Measurements from ENCODE around the gene ZSCAN31. TPM values are rescaled to one million over a fixed set of nuclear protein-coding genes. Genes with fewer than 3 reads are reported as not detected.

Gene ZSCAN31
- total RNA-seq, 1 experiment from 2014 or later, result 6.6 TPM

DNA sequence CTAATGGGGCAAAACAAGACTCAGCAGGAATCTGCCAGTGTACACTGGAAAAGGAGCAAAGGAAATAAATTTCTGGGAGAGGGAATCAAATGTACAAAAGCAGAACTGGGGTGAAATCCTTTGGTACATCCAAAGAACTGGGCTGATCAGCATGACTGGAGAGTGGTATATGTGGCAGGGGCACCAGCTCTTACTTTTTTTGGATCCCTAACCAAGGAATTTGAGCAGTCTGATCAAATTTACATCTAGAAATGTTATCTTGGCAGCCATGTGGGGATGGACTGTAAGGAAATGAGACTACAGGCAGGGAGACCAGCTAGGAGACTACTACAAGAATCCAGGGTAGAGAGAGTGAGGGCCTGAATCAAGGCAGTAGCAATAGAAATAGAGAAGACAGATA is 1.2 kb upstream of the ZSCAN31 start:
- ATAC-seq, result no peak
- no peak overlapping the region for H3K4me3 Mint-ChIP-seq
- H3K36me3 Mint-ChIP-seq, result no peaks in the 10 kb centered on the region
- H3K4me1 Mint-ChIP-seq, result peaks cover 9% of the 10 kb centered on the region
- TF ChIP-seq NR2C2 (CRISPR knock-in tag; IDR thresholded peaks at IDR 0.05) (no peak), SMAD4 (CRISPR knock-in tag; IDR thresholded peaks at IDR 0.05) (no peak), ATF1 (CRISPR knock-in tag; IDR thresholded peaks at IDR 0.05) (no peak), FOXK1 (CRISPR knock-in tag; IDR thresholded peaks at IDR 0.05) (no peak), SP1 (CRISPR knock-in tag; conservative IDR thresholded peaks at IDR 0.05) (no peak), JAZF1 (CRISPR knock-in tag; IDR thresholded peaks at IDR 0.05) (no peak)
- TF ChIP-seq, protein P1, sequence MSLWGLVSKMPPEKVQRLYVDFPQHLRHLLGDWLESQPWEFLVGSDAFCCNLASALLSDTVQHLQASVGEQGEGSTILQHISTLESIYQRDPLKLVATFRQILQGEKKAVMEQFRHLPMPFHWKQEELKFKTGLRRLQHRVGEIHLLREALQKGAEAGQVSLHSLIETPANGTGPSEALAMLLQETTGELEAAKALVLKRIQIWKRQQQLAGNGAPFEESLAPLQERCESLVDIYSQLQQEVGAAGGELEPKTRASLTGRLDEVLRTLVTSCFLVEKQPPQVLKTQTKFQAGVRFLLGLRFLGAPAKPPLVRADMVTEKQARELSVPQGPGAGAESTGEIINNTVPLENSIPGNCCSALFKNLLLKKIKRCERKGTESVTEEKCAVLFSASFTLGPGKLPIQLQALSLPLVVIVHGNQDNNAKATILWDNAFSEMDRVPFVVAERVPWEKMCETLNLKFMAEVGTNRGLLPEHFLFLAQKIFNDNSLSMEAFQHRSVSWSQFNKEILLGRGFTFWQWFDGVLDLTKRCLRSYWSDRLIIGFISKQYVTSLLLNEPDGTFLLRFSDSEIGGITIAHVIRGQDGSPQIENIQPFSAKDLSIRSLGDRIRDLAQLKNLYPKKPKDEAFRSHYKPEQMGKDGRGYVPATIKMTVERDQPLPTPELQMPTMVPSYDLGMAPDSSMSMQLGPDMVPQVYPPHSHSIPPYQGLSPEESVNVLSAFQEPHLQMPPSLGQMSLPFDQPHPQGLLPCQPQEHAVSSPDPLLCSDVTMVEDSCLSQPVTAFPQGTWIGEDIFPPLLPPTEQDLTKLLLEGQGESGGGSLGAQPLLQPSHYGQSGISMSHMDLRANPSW (CRISPR knock-in tag; conservative IDR thresholded peaks at IDR 0.05; ENCODE audit: low read depth), result no peak
- TF ChIP-seq, protein P2, sequence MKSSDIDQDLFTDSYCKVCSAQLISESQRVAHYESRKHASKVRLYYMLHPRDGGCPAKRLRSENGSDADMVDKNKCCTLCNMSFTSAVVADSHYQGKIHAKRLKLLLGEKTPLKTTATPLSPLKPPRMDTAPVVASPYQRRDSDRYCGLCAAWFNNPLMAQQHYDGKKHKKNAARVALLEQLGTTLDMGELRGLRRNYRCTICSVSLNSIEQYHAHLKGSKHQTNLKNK (CRISPR knock-in tag; IDR thresholded peaks at IDR 0.05), result no peak
- TF ChIP-seq, protein P3, sequence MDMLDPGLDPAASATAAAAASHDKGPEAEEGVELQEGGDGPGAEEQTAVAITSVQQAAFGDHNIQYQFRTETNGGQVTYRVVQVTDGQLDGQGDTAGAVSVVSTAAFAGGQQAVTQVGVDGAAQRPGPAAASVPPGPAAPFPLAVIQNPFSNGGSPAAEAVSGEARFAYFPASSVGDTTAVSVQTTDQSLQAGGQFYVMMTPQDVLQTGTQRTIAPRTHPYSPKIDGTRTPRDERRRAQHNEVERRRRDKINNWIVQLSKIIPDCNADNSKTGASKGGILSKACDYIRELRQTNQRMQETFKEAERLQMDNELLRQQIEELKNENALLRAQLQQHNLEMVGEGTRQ (CRISPR knock-in tag; IDR thresholded peaks at IDR 0.05), result no peak
- TF ChIP-seq, protein P4, sequence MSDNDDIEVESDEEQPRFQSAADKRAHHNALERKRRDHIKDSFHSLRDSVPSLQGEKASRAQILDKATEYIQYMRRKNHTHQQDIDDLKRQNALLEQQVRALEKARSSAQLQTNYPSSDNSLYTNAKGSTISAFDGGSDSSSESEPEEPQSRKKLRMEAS (CRISPR knock-in tag; IDR thresholded peaks at IDR 0.05), result no peak
- peaks cover 25% of the 10 kb centered on the region for H3K27me3 Mint-ChIP-seq (ENCODE audit: low read depth)
- peaks cover 10% of the 10 kb centered on the region for H3K9me3 Mint-ChIP-seq
- DNase-seq (ENCODE audit: low spot score), result no peak
- ChIA-PET POLR2A (interaction anchor here (2.0 to 2.9 kb wide), 4 partner anchors 9 to 195 kb away, joined by 8 to 35 read pairs (median 12); partner anchors contain the start of genes ZKSCAN3 and ZKSCAN8), CTCF (interaction anchor here (1.5 to 3.4 kb wide), 3 partner anchors 18 to 46 kb away, joined by 7 to 35 read pairs (median 11); no protein-coding TSS in a partner anchor)
- H3K27ac Mint-ChIP-seq, result no peak overlapping the region

DNA sequence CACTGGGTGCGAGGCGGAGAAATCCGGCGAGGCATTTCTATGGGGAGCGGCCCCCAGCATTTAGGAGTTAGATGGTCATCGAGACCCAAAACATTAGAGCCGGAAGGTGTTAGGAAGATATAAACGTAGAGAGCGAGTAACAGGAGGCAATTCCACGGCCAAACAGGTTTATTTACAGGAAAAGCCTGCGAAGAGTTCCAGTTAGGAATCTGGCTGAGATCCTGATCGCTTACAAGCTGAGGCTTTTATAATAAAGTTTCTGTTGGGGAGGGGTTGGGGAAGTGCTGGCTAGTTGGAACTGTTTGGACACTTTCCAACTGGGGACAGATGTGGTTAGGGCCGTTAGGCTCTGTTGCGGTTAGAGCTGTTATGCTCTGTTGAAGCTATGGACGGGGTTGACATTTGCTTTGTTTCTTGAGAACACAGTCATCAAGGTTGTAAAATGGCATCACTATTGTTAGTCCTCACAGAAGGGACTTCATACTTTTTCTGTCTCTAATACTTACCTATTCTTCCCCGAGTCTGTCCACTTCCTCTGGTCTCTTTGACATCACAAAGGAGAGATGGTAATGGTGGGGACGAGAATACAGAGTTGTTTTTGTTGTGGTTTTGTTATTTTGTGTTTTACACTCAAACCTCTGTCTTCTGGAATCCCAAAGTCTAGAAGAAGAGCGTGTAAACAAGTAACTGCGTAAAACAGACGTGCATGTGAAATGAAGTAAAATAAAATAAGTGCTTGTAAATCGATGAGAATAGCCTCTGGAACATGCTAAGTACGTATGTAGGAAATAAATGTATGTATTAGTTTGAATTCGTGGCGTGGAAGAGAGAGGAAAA is 554 bp upstream of the ZSCAN31 start:
- H3K9me3 Mint-ChIP-seq, result peaks cover 10% of the 10 kb centered on the region
- no peak for DNase-seq (ENCODE audit: low spot score)
- H3K27me3 Mint-ChIP-seq (ENCODE audit: low read depth), result peaks cover 18% of the 10 kb centered on the region
- ATAC-seq, result no peak
- CTCF ChIA-PET, result interaction anchor here (1.5 to 3.4 kb wide), 3 partner anchors 19 to 232 kb away, joined by 4 to 35 read pairs (median 7); no protein-coding TSS in a partner anchor
- H3K27ac Mint-ChIP-seq, result no peak overlapping the region
- no peak overlapping the region for H3K4me3 Mint-ChIP-seq
- H3K36me3 Mint-ChIP-seq, result no peaks in the 10 kb centered on the region
- POLR2A ChIA-PET, result interaction anchor here (1.4 to 2.9 kb wide), 11 partner anchors 10 to 529 kb away, joined by 4 to 35 read pairs (median 12); partner anchors contain the start of genes ZKSCAN3, ZKSCAN8 and ZSCAN26
- peaks cover 9% of the 10 kb centered on the region for H3K4me1 Mint-ChIP-seq
- TF ChIP-seq ELF4 (CRISPR knock-in tag; IDR thresholded peaks at IDR 0.05; ENCODE audit: low read depth), result no peak
- no peak for TF ChIP-seq RORB (CRISPR knock-in tag; IDR thresholded peaks at IDR 0.05)
- TF ChIP-seq, protein P5, sequence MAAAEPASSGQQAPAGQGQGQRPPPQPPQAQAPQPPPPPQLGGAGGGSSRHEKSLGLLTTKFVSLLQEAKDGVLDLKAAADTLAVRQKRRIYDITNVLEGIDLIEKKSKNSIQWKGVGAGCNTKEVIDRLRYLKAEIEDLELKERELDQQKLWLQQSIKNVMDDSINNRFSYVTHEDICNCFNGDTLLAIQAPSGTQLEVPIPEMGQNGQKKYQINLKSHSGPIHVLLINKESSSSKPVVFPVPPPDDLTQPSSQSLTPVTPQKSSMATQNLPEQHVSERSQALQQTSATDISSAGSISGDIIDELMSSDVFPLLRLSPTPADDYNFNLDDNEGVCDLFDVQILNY (CRISPR knock-in tag; IDR thresholded peaks at IDR 0.05), result no peak
- TF ChIP-seq GRHL2 (CRISPR knock-in tag; IDR thresholded peaks at IDR 0.05; ENCODE audit: insufficient replicate concordance, severe bottlenecking), result no peak
- no peak for TF ChIP-seq ZNF219 (CRISPR knock-in tag; IDR thresholded peaks at IDR 0.05; ENCODE audit: borderline replicate concordance)
- TF ChIP-seq, protein P6, sequence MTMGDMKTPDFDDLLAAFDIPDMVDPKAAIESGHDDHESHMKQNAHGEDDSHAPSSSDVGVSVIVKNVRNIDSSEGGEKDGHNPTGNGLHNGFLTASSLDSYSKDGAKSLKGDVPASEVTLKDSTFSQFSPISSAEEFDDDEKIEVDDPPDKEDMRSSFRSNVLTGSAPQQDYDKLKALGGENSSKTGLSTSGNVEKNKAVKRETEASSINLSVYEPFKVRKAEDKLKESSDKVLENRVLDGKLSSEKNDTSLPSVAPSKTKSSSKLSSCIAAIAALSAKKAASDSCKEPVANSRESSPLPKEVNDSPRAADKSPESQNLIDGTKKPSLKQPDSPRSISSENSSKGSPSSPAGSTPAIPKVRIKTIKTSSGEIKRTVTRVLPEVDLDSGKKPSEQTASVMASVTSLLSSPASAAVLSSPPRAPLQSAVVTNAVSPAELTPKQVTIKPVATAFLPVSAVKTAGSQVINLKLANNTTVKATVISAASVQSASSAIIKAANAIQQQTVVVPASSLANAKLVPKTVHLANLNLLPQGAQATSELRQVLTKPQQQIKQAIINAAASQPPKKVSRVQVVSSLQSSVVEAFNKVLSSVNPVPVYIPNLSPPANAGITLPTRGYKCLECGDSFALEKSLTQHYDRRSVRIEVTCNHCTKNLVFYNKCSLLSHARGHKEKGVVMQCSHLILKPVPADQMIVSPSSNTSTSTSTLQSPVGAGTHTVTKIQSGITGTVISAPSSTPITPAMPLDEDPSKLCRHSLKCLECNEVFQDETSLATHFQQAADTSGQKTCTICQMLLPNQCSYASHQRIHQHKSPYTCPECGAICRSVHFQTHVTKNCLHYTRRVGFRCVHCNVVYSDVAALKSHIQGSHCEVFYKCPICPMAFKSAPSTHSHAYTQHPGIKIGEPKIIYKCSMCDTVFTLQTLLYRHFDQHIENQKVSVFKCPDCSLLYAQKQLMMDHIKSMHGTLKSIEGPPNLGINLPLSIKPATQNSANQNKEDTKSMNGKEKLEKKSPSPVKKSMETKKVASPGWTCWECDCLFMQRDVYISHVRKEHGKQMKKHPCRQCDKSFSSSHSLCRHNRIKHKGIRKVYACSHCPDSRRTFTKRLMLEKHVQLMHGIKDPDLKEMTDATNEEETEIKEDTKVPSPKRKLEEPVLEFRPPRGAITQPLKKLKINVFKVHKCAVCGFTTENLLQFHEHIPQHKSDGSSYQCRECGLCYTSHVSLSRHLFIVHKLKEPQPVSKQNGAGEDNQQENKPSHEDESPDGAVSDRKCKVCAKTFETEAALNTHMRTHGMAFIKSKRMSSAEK (CRISPR knock-in tag; IDR thresholded peaks at IDR 0.05; ENCODE audit: borderline replicate concordance), result 0 out of 2 replicates have a peak, but pooled peaks have one; percentile 27
- TF ChIP-seq, protein P7, sequence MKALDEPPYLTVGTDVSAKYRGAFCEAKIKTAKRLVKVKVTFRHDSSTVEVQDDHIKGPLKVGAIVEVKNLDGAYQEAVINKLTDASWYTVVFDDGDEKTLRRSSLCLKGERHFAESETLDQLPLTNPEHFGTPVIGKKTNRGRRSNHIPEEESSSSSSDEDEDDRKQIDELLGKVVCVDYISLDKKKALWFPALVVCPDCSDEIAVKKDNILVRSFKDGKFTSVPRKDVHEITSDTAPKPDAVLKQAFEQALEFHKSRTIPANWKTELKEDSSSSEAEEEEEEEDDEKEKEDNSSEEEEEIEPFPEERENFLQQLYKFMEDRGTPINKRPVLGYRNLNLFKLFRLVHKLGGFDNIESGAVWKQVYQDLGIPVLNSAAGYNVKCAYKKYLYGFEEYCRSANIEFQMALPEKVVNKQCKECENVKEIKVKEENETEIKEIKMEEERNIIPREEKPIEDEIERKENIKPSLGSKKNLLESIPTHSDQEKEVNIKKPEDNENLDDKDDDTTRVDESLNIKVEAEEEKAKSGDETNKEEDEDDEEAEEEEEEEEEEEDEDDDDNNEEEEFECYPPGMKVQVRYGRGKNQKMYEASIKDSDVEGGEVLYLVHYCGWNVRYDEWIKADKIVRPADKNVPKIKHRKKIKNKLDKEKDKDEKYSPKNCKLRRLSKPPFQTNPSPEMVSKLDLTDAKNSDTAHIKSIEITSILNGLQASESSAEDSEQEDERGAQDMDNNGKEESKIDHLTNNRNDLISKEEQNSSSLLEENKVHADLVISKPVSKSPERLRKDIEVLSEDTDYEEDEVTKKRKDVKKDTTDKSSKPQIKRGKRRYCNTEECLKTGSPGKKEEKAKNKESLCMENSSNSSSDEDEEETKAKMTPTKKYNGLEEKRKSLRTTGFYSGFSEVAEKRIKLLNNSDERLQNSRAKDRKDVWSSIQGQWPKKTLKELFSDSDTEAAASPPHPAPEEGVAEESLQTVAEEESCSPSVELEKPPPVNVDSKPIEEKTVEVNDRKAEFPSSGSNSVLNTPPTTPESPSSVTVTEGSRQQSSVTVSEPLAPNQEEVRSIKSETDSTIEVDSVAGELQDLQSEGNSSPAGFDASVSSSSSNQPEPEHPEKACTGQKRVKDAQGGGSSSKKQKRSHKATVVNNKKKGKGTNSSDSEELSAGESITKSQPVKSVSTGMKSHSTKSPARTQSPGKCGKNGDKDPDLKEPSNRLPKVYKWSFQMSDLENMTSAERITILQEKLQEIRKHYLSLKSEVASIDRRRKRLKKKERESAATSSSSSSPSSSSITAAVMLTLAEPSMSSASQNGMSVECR (CRISPR knock-in tag; IDR thresholded peaks at IDR 0.05; ENCODE audit: borderline replicate concordance), result no peak
- TF ChIP-seq NFATC4 (CRISPR knock-in tag; IDR thresholded peaks at IDR 0.05), result 0 out of 2 replicates have a peak, but pooled peaks have one; percentile 71
- 0 out of 2 replicates have a peak, but pooled peaks have one; percentile 44 for TF ChIP-seq ZNF671 (CRISPR knock-in tag; IDR thresholded peaks at IDR 0.05)

All from WTC11 (cell line).